HL-60 (cell line): ENCODE data around the gene CCDC51.

Experiments used
- CTCF ChIP-seq: IDR thresholded peaks from one replicate; pipeline ENCODE4 v1.5.1; 2011; ENCODE audit warnings: low read length, control low read depth, inconsistent platforms; ENCODE audit not compliant: insufficient read depth
- REST ChIP-seq: IDR thresholded peaks from 2 replicates; pipeline ENCODE4 v1.6.1; 2012; ENCODE audit warnings: low read depth; ENCODE audit not compliant: insufficient replicate concordance

GRCh38 chr3:48423883-48424695, 15.8 kb downstream of the CCDC51 start:
- TF ChIP-seq CTCF (no peak), REST (no peak)
